Heart left ventricle (tissue), 16 donors: Measurements from ENCODE around the gene SMIM23. TPM values are rescaled to one million over a fixed set of nuclear protein-coding genes. Genes with fewer than 3 reads are reported as not detected.

Source experiments
- ATAC-seq, 4 donors: fragments of 200-7000 bp; cut with Tn5 transposase; one replicate each; pipeline ENCODE4 v1.9.1; 2020 to 2022; ENCODE audit warnings: moderate library complexity in 4 of 4, mild to moderate bottlenecking in 3 of 4, moderate number of reproducible peaks in 1 of 4
- DNase-seq, 5 donors: peaks; one replicate each; pipeline ENCODE4 v3.0.0-alpha.2; 2020
- H3K27ac ChIP-seq, 12 donors: fragments of 200-600 bp; sonication (generic) in 4 of 12; one replicate each; pipeline versions ENCODE4 v1.5.0 to v1.8.0; 2016 to 2022; ENCODE audit warnings: mild to moderate bottlenecking in 2 of 12
- H3K27me3 ChIP-seq, 9 donors: fragments of 200-600 bp; sonication (generic) in 2 of 9; one replicate each; pipeline versions ENCODE4 v1.5.1 to v1.8.0; 2016 to 2022; ENCODE audit warnings: mild to moderate bottlenecking in 3 of 9
- H3K36me3 ChIP-seq, 9 donors: fragments of 200-600 bp; sonication (generic) in 2 of 9; one replicate each; pipeline versions ENCODE4 v1.5.0 to v1.8.0; 2018 to 2022; ENCODE audit warnings: mild to moderate bottlenecking in 2 of 9
- H3K4me1 ChIP-seq, 12 donors: fragments of 200-600 bp; sonication (generic) in 4 of 12; one replicate each; pipeline versions ENCODE4 v1.5.0 to v1.8.0; 2016 to 2022; ENCODE audit warnings: mild to moderate bottlenecking in 3 of 12
- H3K4me3 ChIP-seq, 12 donors: fragments of 200-600 bp; sonication (generic) in 4 of 12; one replicate each; pipeline versions ENCODE4 v1.5.0 to v1.8.0; 2017 to 2022; ENCODE audit warnings: mild to moderate bottlenecking in 9 of 12, moderate library complexity in 4 of 12
- H3K9me3 ChIP-seq, 12 donors: fragments of 200-600 bp; sonication (generic) in 4 of 12; one replicate each; pipeline versions ENCODE4 v1.5.0 to v1.8.0; 2016 to 2022; ENCODE audit warnings: mild to moderate bottlenecking in 1 of 12
- CTCF ChIP-seq, 12 donors: fragments of 200-600 bp; sonication (generic) in 4 of 12; IDR thresholded peaks; one replicate each; pipeline versions ENCODE4 v1.5.0 to v1.8.0; 2018 to 2022; ENCODE audit warnings: antibody characterized with exemption in 12 of 12, mild to moderate bottlenecking in 5 of 12
- POLR2A ChIP-seq, 2 donors: fragments of 450-650 bp; IDR thresholded peaks; one replicate each; pipeline ENCODE4 v1.6.1; 2017; ENCODE audit warnings: antibody characterized with exemption in 2 of 2, mild to moderate bottlenecking in 2 of 2, moderate library complexity in 2 of 2
- WGBS, 4 donors: extraction: QIAGEN DNeasy Blood & Tissue Kit in 2 of 4; methylation state at CpG; one replicate each; pipeline versions ENCODE4 v1.1.5 to v1.1.7; 2013 to 2018; 5-methylcytosine and 5-hydroxymethylcytosine counted together
- intact Hi-C, 10 donors: fragments of 100-400 bp; cut with DNase I; formaldehyde crosslinking; loops; one replicate each; pipeline versions ENCODE4 v1.11.1 to v1.14.2; 2022
- polyA plus RNA-seq, 2 donors: library from polyadenylated mRNA; stranded (reverse); fragments of 200-250 nt; gene quantifications; one replicate each; pipeline ENCODE4 v1.2.3, GENCODE V29; 2013
- total RNA-seq, 9 donors: library from RNA; depleted of rRNA in 2 of 9; stranded (reverse); fragments of >200 nt in 2 of 9; fragmentation: NEBNext Ultra II Directional in 3 of 9; extraction: Animal tissue kit (Norgen Biotek cat#: 25700) in 3 of 9; gene quantifications; one replicate each; pipeline versions ENCODE4 v1.1.0 to v1.2.4, GENCODE V29; 2016 to 2023
- donor health status: ischemic (EF 13 %, LVEDD 7.1; RV severe dilation, severe dysfunction).
- donor health status: healthy with polysubstance abuse.
- donor health status: DM: no; HTN: yes; CAD: no.
- donor health status: DM: no; HTN: no; CAD: no.
- donor health status: ischemic (EF 25% LVEDD 6.9; RV normal size, moderate dysfunction).
- donor health status: ischemic (EF 25% LVEDD 5.7; RV mildly dilated, moderate dysfunction).
- donor health status: healthy.
- donor health status: DM: yes; HTN: yes; CAD: no.
- donor health status: ischemic (EF 35%, LVEDD 5.7; RV mildly dilated, moderate dysfunction).
- donor health status: nonischemic (EF 11% LVEDD 7.7; RV severe dilation, severe dysfunction).
- donor health status: DM: yes; HTN: yes; CAD: no.
- donor health status: PGD.
- donor health status: ischemic (EF 29% LVEDD 5.4; RV normal size, mild dysfunction).
- donor health status: nonischemic (EF 23%, LVEDD 6.1; RV moderate dilation, normal function).

Gene SMIM23
- total and polyA plus RNA-seq, 11 donors = not detected

GRCh38 chr5:171796436-171796835, 10.8 kb downstream of the SMIM23 start:
- Histone ChIP-seq H3K27me3 (no peaks in the 10 kb centered on the region), H3K4me1 (no peaks in the 10 kb centered on the region), H3K36me3 (no peaks in the 10 kb centered on the region), H3K27ac (no peak overlapping the region), H3K9me3 (no peaks in the 10 kb centered on the region), H3K4me3 (no peak overlapping the region)
- no peak for TF ChIP-seq POLR2A (IDR thresholded peaks at IDR 0.05)
- no peak for TF ChIP-seq CTCF (IDR thresholded peaks at IDR 0.05)
- ATAC-seq (no peak), DNase-seq (no peak)
- intact Hi-C loops = no loop called here
- 87 to 96% (median 94%) methylated on average over 8 of the region's 8 CpGs for WGBS, 4 donors

GRCh38 chr5:171797543-171797942, 11.9 kb downstream of the SMIM23 start:
- no peak for DNase-seq

GRCh38 chr5:171798418-171798817, 12.8 kb downstream of the SMIM23 start:
- Histone ChIP-seq H3K4me1 (no peaks in the 10 kb centered on the region), H3K4me3 (no peak overlapping the region), H3K27me3 (peaks cover 0 to under 1% (median 0%) of the 10 kb centered on the region in 9 donors), H3K27ac (no peak overlapping the region), H3K9me3 (no peaks in the 10 kb centered on the region), H3K36me3 (no peaks in the 10 kb centered on the region)
- TF ChIP-seq POLR2A (IDR thresholded peaks at IDR 0.05) = no peak
- no peak for TF ChIP-seq CTCF (IDR thresholded peaks at IDR 0.05)
- 80 to 86% (median 84%) methylated on average over 8 of the region's 8 CpGs for WGBS, 4 donors
- intact Hi-C loops = no loop called here
- ATAC-seq (no peak), DNase-seq (no peak)

More at GRCh38 chr5:171797543-171797942, 11.9 kb downstream of the SMIM23 start:
- H3K27ac ChIP-seq = no peak overlapping the region
- H3K27me3 ChIP-seq = no peaks in the 10 kb centered on the region
- no peak for TF ChIP-seq POLR2A (IDR thresholded peaks at IDR 0.05)
- no peak for TF ChIP-seq CTCF (IDR thresholded peaks at IDR 0.05)
- no peaks in the 10 kb centered on the region for H3K36me3 ChIP-seq
- WGBS, 4 donors = 70 to 83% (median 78%) methylated on average over 5 of the region's 5 CpGs
- no peak for ATAC-seq
- no peaks in the 10 kb centered on the region for H3K4me1 ChIP-seq
- H3K4me3 ChIP-seq = no peak overlapping the region
- intact Hi-C loops = no loop called here
- H3K9me3 ChIP-seq = no peaks in the 10 kb centered on the region

- intact Hi-C loops = no loop called here
- Histone ChIP-seq H3K4me3 (no peak overlapping the region), H3K9me3 (no peaks in the 10 kb centered on the region), H3K27ac (no peak overlapping the region), H3K4me1 (no peaks in the 10 kb centered on the region), H3K27me3 (peaks cover 0 to 24% (median 0%) of the 10 kb centered on the region in 9 donors), H3K36me3 (no peaks in the 10 kb centered on the region)
- DNase-seq (no peak), ATAC-seq (no peak)
- WGBS, 4 donors = 76 to 94% (median 88%) methylated on average over 1 of the region's 1 CpG
- TF ChIP-seq POLR2A (IDR thresholded peaks at IDR 0.05) (no peak), CTCF (IDR thresholded peaks at IDR 0.05) (no peak)
These were observed 16.2 kb downstream of the SMIM23 start for GRCh38 chr5:171801839-171802238.
